GM19035 (cell line): ENCODE measurements around the gene TPST1.

Experiments
- ATAC-seq: cut with Tn5 transposase; IDR thresholded peaks from one replicate; pipeline ENCODE4 v1.9.1; 2021; ENCODE audit not compliant: unreplicated experiment

Gene TPST1

DNA sequence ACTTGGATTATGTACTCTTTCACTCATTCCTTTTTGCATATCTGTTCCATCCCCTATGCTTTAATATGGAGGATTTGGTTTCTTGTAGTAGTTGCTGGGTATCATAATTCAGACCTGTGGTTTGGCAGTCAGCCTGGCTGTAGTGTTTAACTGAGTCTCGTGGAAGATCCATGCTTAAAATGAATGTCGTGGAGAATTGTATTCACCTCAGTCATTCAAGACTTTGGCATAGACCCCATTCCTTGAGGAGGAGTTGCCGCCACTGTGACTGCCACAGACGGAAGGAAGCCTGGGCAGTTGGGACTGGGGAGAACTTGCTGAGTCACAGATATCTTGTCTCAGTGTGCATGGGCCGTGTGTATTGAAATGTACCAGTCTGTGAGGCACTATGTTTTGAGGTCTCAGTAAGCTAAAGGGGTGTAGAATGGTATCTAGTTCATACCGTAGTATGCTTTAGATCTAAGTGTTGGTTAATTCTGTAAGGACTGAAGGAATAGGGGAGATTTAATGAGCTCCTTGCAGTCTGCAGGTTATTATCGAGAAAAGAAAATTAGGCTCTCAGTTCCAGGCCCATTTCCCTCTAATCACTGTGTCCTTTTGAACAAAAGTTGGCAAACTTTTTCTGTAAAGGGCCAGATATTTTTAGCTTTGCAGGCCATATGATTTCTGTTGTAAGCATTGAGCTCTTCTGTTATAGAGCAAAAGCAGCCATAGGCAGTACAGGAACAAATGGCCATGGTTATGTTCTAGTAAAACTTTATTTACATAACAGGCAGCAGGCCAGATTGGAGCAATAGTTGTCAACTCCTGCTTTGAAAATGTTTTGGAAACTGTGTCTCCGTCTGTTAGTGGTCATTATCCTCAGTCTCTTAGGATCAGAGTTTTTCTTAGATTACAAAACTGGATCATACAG, 76.8 kb downstream of the TPST1 start:
- no peak for ATAC-seq

DNA sequence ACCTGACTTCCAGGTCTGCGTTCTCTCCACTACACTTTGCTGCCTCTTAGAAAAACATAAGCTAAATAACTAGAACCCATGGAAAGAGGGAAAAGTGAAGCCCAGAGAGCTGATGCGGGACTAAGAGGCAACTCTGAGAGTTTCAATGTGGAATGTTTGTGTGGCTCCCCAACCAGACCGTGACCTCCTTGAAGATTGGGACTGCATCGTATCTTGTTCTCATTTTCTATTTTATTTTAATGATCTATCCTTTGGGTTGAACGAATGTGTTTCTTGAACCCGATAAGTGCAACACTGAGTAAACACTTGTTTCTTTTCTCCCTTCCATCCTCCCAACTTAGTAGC, 77.4 kb downstream of the TPST1 start:
- no peak for ATAC-seq

DNA sequence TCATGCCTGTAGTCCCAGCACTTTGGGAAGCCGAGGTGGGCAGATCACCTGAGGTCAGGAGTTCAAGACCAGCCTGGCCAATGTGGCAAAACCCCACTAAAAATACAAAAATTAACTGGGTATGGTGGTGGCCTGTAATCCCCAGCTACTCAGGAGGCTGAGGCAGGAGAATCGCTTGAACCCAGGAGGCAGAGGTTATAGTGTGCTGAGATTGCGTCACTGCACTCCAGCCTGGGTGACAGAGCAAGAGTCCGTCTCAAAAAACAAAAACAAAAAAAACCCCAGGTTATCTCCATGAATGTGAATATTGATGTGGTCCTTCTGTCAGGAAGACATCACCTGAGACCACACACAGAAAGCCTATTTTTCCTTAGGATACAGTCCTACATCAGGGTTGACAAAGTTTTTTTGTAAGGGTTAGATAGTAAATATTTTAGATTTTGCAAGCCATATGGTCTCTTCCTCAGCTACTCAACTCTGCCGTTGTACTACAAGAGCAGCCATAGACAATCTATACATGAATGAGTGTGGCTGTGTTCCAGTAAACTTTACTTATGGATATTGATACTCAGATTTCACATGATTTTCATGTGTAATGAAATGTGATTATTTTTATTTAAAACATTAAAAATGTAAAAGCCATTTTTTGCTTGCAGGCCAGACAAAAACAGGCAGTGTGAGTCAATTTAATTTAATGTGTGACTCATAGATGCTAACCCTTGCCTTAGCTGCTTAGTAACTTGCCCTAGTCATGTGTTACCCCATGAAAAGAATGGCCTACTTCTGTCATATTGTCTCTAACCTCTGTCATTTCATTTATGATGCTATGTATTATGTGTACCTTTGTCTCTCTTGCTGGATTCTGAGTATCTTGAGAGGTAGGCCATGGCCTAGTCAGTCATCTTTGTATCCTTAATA, 78.1 kb downstream of the TPST1 start:
- no peak for ATAC-seq

DNA sequence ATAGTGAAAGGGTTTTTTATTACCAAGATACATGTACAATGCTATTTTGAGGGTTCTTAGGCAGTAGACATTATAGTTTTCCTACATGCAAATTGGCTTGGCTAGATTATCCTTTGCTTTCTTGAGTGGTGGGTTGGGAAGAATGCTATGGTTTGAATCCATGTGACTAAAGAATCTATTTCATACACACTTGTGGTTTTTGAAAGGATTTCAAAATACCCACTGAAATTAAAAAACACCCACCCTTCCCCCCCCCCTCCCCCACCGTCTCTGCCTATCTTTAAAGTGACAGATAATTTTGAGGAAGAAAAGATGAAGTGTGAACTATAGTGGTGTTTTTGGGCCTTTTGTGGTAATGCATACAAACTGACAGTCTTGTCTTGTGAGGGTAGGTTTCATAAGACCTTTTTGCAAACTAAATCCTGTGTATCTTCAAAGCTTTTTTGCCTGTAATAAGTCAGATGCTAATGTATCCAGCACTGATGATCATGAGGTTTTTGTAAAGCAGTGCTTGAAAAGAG, 90.9 kb downstream of the TPST1 start:
- ATAC-seq: no peak

DNA sequence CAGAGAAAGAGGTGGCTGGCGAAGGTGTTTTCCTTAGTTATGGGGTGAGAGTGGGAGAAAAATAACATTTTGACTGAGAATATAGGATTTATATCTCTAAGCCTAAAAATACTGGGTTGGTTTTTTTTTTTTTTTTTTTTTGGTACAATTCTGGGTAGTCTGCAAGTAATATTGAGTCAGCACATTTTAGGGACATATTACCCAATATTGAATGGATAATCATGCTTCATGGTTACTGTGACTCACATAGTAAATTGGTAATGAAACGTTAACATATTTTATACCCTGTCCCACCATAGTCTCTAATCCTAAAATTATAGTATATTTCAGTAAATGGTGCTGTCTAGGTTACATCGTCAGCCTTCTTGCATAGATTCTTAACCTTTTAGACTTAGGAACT, 91.4 kb downstream of the TPST1 start:
- no peak for ATAC-seq

DNA sequence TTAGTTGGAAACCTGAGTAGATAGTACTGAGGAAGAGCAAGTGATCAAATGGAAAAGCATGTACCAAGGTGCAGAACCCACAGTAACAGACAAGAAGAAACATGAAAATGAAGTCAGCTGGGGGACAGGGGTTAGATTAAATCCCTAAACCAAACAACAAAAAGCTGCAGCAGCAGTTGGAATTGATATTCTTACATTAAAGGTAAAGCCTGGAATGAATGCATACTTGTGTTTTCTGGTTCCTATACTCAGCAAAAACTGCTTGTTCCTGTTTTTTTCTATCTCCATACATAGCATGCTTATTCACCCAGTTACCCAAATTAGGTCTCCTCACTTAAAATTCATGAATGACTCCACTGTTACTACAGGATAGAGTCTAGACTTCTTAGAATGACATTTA, 92.4 kb downstream of the TPST1 start:
- no peak for ATAC-seq

DNA sequence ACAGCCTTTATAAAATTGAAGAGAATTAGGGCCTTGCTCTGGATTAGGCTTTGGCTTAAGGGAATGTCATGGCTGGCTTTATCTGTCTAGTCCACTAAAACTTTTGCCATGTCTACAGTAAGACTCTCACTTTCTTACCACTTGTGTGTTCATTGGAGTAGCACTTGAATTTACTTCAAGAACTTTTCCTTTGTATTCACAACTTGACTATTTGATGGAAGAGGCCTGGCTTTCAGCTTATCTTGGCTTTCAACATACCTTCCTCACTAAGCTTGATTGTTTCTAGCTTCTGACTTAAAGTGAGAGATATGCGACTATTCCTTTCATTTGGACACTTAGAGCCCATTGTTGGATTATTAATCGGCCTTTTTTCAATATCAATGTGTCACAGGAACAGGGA, 96.1 kb downstream of the TPST1 start:
- ATAC-seq: no peak

DNA sequence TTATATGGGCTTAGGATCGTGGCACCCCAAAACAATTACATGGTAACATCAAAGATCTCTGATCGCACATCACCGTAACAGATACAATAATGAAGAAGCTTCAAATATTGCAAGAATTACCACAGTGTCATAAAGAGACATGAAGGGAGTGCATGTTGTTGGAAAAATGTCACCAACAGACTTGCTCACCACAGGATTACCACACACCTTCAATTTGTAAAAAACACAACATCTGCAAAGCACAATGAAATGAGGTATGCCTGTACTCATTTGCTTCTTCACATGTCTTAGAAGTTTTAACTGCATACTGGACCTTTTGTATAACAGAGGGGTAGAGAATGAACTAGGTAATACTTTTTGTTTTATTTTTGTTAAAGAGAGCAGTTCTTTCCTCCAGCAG, 96.6 kb downstream of the TPST1 start:
- no peak for ATAC-seq

DNA sequence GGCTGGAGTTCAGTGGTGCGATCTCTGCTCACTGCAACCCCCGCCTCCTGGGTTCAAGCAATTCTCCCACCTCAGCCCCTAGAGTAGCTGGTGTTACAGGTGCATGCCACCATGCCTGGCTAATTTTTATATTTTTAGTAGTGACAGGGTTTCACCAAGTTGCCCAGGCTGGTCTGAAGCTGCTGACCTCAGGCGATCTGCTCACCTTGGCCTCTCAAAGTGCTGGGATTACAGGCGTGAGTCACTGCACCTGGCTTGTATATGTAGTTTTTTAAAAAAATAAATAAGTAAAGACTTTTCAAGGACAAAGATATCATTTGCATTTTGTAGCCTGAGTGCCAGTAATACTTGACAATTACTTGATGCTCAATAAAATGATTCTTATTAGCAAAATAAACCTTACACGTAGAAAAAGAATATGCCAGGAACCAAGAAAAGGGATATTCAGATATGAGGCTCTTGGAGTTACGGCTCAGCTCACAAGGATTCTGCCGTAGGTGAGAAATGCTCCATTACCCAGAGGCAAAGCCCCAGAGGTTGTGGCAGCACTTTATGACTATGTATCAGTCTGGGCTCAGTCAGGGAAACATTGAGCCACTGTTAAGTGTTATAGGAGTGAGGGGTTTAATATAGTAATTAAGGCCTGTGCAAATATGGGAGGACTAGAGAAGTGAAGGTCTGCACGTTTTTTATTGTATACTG, 98.5 kb downstream of the TPST1 start:
- ATAC-seq: no peak

DNA sequence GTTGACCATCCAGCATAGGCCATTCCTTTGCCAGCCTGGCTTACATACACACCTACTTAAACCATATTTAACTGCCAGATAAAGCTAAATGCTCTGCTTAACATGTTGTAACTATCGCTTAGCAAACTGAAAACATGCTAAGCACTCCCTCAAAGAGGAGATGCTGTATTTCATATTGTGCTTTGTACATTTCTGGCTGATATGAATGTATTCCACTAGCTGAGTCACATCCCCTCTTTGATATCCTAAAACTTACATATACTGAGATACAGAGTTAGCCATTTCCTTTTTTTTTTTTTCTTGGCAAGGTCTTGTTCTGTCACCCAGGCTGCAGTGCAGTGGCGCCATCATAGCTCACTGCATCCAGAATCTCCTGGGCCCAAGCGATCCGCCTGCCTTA, 99.4 kb downstream of the TPST1 start:
- ATAC-seq: no peak

DNA sequence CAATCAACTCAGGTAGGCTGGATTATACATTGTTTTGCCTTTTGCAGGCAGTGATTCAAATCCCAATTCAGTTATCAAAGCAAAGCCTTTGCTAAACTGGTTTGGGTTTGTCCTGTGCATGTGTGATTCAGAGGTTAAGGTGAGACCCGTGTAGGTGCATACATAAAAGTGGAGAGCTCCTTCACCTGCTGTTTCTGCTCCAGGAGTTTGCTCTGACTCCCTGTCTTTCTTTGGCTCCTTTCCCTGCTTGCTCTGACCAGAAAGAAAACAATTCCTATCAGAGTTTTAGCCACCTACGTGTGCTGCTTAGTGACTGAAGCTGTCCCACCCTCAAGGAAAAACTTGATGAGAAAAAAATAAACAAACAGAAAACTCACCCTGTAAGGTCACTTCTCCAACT, 101.1 kb downstream of the TPST1 start:
- no peak for ATAC-seq

DNA sequence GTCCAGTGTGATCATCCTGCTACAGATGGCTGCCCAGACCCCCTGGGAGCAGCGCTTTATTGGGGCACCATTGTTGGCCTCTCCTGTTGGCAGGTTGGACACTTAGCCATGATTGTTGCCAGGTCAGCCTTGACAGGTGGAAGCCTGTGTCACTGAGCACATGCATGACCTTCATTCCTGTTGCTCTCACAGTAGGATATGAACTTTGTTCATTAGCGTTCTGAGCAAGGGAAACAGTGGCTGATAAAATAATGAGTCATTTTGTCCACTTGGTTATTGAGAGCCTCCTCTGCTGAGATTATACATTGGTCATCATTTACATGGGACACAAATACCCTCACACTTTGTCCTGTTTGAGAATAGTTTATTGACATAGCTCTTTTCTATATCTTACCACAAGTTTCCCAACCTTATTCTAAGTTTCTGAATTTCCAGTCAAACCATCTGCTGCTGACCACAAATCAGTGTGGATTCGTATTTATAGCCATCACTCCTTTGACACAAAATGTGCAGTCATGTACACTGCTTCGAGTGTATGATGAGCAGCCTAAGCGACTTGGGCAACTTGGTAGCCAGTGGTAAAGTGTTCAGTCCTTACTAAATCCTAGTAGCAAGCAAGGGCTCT, 102.6 kb downstream of the TPST1 start:
- no peak for ATAC-seq

DNA sequence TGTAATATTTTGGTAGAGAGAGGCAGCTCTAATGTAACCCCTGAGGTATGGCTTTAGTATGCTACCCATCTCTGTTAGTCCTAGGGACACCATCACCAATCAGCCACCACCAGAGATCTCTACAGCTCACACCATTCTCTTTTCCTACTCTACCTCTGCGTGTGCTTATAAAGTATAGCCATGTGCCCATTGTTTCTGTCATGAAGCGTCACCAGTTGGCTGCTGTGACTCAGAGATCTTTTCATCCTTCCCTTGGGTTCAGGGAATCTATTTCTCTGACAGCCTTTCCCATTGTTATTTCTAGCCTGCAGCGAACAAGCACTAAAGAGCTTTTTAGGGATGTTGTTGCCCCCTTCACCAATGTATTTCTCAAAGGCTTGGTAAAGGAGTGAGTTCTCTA, 103.3 kb downstream of the TPST1 start:
- no peak for ATAC-seq

DNA sequence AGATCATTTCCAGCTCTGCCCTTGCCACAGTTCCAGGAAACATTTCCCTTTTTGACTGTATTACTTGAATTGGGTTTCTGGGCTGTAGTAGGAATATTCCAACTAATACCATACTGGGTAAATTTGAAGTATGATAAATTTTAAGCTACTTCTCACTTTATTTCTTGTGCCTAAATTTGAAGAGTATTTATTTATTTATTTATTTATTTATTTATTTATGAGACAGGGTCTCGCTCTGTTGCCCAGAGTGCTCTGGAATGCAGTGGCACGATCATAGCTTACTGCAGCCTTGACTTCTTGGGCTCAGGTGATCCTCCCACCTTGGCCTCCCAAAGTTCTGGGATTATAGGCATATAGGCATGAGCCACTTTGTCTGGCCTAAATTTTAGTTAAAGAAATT, 105.5 kb downstream of the TPST1 start:
- no peak for ATAC-seq

DNA sequence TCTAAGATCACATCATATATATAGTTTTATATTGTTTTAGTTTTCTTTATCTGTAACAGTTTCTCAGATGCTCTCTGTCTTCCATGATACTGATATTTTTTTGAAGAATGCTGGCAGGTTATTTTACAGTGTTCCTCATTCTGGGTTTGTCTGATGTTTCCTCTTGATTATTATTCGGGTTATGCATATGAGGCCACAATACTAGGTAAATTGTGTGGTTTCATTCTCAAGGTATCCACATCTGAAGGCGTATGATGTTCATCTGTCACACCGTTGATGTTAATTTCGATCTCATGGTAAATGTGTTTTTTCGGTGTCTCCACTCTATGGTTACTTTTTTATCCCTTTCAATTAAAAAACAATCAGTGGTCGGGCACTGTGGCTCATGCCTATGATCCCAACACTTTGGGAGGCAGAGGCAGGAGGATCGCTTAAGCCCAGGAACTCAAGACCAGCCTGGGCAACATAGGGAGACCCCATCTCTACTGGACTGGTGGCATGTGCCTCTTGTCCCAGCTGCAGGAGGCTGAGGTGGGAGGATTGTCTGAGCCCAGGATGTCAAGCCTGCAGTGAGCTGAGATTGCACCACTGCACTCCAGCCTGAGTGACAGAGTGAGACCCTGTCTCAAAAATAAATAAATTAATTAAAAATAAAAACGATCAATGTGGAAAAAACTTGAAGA, 108.9 kb downstream of the TPST1 start:
- ATAC-seq: no peak

DNA sequence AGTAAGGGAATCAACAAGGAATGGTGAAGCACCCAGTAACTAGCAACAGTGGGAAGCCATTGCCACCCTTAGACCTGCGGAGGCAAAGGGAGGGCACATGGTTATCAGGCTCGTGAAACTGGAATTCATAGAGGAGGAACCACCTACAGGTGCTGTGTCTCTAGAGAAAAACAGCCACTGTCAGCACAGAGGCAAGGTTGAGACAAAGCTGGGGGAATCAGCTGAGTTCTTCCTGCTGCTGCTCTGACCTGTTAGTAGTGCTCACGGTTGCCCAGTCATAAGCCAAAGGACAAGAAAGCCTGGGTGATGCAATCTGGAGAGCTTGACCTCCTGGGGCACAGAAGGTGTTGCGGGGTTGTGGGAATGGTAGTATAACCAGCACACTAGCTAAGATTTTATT, 110.1 kb downstream of the TPST1 start:
- ATAC-seq: no peak

DNA sequence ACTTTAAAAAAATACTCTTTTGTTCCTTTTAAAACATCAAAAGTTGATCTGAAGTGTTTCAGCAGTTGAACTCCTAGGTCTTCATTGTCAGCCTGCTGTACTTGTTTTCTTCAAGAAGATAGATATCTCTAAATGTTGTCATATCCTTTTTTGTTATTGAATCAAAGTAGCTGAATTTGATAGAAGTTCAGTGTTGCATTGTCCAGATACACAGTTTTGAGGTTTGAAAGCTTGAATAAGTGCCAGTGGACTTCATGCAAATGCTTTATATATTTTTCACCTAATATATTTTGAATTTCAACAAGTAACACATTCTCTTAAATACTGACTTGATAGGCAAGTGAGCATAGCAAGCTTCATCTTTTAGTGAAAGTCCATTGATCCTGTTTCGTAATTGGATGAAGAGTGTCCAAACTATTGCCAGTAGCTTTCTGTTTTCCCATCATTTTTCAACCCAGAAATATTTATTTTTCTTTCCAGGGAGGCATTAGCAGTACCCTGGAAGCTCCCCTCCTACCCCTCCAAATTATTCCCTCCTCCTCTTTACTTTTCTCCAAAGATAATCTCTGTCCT, 114.4 kb downstream of the TPST1 start:
- ATAC-seq: no peak

DNA sequence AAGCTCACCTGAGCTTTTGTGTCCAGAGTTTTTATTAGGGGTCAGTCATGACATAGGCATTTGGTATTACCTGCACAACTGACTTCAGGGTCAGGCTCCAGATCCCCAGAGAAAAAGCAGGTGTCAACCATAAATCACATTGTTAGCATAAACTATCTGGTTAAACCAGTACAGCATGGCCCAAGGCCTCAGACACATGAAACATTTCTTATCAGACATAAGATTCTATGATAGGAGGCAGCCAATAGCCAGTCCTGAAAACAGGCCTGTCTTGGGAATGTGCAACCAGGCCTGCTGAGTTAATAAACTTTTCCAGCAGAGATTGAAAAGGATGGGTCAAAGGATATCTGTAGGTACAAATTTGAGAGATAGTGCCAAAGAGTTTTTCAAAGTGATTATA, 116.1 kb downstream of the TPST1 start:
- no peak for ATAC-seq

DNA sequence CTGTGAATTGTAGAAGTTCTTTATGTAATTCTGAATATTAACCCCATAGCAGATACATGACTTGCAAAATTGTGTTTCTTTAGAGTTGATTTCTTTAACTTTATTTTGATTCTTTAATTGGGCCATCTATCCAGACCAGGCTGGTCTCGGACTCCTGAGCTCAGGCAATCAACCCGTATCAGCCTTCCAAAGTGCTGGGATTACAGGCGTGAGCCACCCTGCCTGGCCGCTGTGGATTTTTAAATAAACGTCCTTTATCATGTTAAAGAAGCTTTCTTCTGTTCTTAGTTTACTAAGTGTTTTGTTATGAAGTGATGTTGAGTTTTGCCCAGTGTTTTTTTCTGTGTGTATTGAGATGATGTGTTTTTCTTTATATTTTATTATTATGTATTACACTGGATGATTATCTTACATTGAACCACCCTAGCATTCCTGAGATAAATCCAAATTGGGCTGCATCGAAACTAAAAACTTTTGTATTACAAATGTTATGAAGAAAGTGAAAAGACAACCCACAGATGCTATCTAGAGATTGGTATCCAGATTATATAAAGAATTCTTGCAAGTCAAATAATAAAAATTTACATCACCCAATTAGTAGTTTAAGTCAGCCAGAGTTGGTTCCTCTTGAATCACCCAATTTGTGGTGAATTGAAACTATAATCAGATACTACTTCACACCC, 118.1 kb downstream of the TPST1 start:
- no peak for ATAC-seq
